Endodermal cell (in vitro differentiated cells): Measurements from ENCODE around the gene GRID1. TPM values are rescaled to one million over a fixed set of nuclear protein-coding genes. Genes with fewer than 3 reads are reported as not detected.

Experiments
- DNase-seq: peaks from one replicate; pipeline ENCODE4 v3.0.0-alpha.2; 2017
- H3K27ac ChIP-seq: 2 replicates; pipeline ENCODE4 v1.5.1; 2013; ENCODE audit warnings: mild to moderate bottlenecking, low read depth, low read length, moderate library complexity
- H3K27me3 ChIP-seq: 2 replicates; pipeline ENCODE4 v1.6.1; 2013; ENCODE audit warnings: mild to moderate bottlenecking, low read length, moderate library complexity; ENCODE audit not compliant: insufficient read depth, control insufficient read depth, poor library complexity, severe bottlenecking
- H3K36me3 ChIP-seq: 2 replicates; pipeline ENCODE4 v1.7.0; 2013; ENCODE audit warnings: mild to moderate bottlenecking, low read length, moderate library complexity; ENCODE audit not compliant: control insufficient read depth, insufficient read depth
- H3K4me1 ChIP-seq: one replicate; pipeline ENCODE4 v1.7.0; 2013; ENCODE audit warnings: low read length; ENCODE audit not compliant: control insufficient read depth, insufficient read depth
- H3K4me3 ChIP-seq: 2 replicates; pipeline ENCODE4 v1.5.1; 2013; ENCODE audit warnings: mild to moderate bottlenecking, low read length, moderate library complexity
- H3K9ac ChIP-seq: 2 replicates; pipeline ENCODE4 v1.6.1; 2013; ENCODE audit warnings: mild to moderate bottlenecking, low read length, moderate library complexity; ENCODE audit not compliant: poor library complexity, severe bottlenecking; ENCODE audit errors: extremely low read depth
- H3K9me3 ChIP-seq: 2 replicates; pipeline ENCODE4 v1.6.1; 2013; ENCODE audit warnings: mild to moderate bottlenecking, low read length, moderate library complexity; ENCODE audit not compliant: control insufficient read depth
- H3K27ac Mint-ChIP-seq: 2 replicates; pipeline ENCODE4 v1.8.0; 2020; ENCODE audit warnings: mixed read lengths
- H3K27me3 Mint-ChIP-seq: 2 replicates; pipeline ENCODE4 v1.8.0; 2021; ENCODE audit warnings: mild to moderate bottlenecking, mixed read lengths; ENCODE audit not compliant: insufficient read depth
- H3K36me3 Mint-ChIP-seq: 2 replicates; pipeline ENCODE4 v1.8.0; 2020; ENCODE audit warnings: low read depth, mixed read lengths
- H3K4me1 Mint-ChIP-seq: 2 replicates; pipeline ENCODE4 v1.8.0; 2020; ENCODE audit warnings: mixed read lengths
- H3K4me3 Mint-ChIP-seq: 2 replicates; pipeline ENCODE4 v1.8.0; 2020; ENCODE audit warnings: mild to moderate bottlenecking, moderate library complexity, mixed read lengths
- H3K9me3 Mint-ChIP-seq: 2 replicates; pipeline ENCODE4 v1.8.0; 2020; ENCODE audit warnings: mild to moderate bottlenecking, mixed read lengths
- CTCF ChIP-seq: fragments of 200-600 bp; sonication (generic); conservative IDR thresholded peaks from 2 replicates; pipeline ENCODE4 v1.5.0; 2021; ENCODE audit warnings: antibody characterized with exemption, mild to moderate bottlenecking
- WGBS, 2 experiments: methylation state at CpG; one replicate each; pipeline versions ENCODE4 v1.1.5 to v1.1.7; 2013; ENCODE audit warnings: missing lambda C conversion rate in 2 of 2, mixed read lengths in 1 of 2; ENCODE audit not compliant: insufficient coverage in 1 of 2, insufficient read length in 1 of 2; 5-methylcytosine and 5-hydroxymethylcytosine counted together
- total RNA-seq, 2 donors: library from RNA; stranded (reverse); fragmentation: NEBNext Ultra II Directional in 1 of 2; extraction: Animal tissue kit (Norgen Biotek cat#: 25700) in 1 of 2; gene quantifications; 2 replicates in 1 of 2; 3 replicates in 1 of 2; pipeline ENCODE4 v1.2.1, GENCODE V29; 2021

GRID1 gene
- total RNA-seq, 2 donors from 2014 or later, result 0.13 to 0.53 TPM

- no peaks in the 10 kb centered on the region for H3K36me3 Mint-ChIP-seq
- no peaks in the 10 kb centered on the region for H3K4me1 ChIP-seq
- no peaks in the 10 kb centered on the region for H3K9me3 Mint-ChIP-seq
- peaks cover 9% of the 10 kb centered on the region for H3K4me1 Mint-ChIP-seq
- WGBS, 2 experiments, result 79 to 90% methylated on average over 2 to 6 of the region's 7 CpGs
- no peak overlapping the region for H3K27ac Mint-ChIP-seq
- H3K9ac ChIP-seq, result no peak overlapping the region
- no peaks in the 10 kb centered on the region for H3K27me3 Mint-ChIP-seq
- DNase-seq, result no peak
- no peaks in the 10 kb centered on the region for H3K27me3 ChIP-seq
- H3K27ac ChIP-seq, result no peak overlapping the region
- H3K4me3 Mint-ChIP-seq, result no peak overlapping the region
- no peaks in the 10 kb centered on the region for H3K36me3 ChIP-seq
- no peaks in the 10 kb centered on the region for H3K9me3 ChIP-seq
- TF ChIP-seq CTCF, result no peak
- H3K4me3 ChIP-seq, result no peak overlapping the region
Observed at GRCh38 chr10:86221442-86222335, 144.9 kb downstream of the GRID1 start.

DNA sequence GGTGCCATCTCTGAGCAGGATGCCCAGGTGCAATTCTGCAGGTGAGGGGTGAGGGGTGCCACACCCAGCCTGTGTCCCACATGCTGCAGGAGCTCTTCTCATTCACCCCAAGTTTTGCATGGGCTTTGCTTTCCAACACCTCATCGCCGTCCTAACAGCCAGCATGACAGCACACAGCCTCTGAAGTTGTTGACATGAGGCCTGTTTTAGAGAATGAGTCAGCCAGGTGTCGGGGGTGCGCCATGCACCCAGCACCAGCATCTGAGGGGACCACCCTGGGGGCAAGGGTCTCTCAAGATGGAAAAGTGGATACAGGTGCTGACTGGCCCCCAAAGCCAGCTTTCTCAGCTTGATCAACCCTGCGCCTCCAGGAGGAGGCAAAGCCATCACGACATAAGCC lies 146.0 kb downstream of the GRID1 start:
- Mint-ChIP-seq H3K4me1 (peaks cover 9% of the 10 kb centered on the region), H3K36me3 (no peaks in the 10 kb centered on the region), H3K9me3 (no peaks in the 10 kb centered on the region), H3K27me3 (no peaks in the 10 kb centered on the region), H3K4me3 (no peak overlapping the region), H3K27ac (no peak overlapping the region)
- no peaks in the 10 kb centered on the region for H3K4me1 ChIP-seq
- 94 to 100% methylated on average over 2 to 6 of the region's 6 CpGs for WGBS, 2 experiments
- no peaks in the 10 kb centered on the region for H3K27me3 ChIP-seq
- TF ChIP-seq CTCF, result no peak
- no peak overlapping the region for H3K9ac ChIP-seq
- no peak for DNase-seq
- H3K9me3 ChIP-seq, result no peaks in the 10 kb centered on the region
- no peaks in the 10 kb centered on the region for H3K36me3 ChIP-seq
- H3K27ac ChIP-seq, result no peak overlapping the region
- no peak overlapping the region for H3K4me3 ChIP-seq

GRCh38 chr10:86219271-86219670 lies 147.3 kb downstream of the GRID1 start:
- no peak for TF ChIP-seq CTCF
- Mint-ChIP-seq H3K4me1 (peaks cover 4% of the 10 kb centered on the region), H3K4me3 (no peak overlapping the region), H3K27ac (no peak overlapping the region), H3K36me3 (no peaks in the 10 kb centered on the region), H3K9me3 (no peaks in the 10 kb centered on the region), H3K27me3 (no peaks in the 10 kb centered on the region)
- H3K27ac ChIP-seq, result no peak overlapping the region
- no peaks in the 10 kb centered on the region for H3K4me1 ChIP-seq
- no peaks in the 10 kb centered on the region for H3K36me3 ChIP-seq
- no peak overlapping the region for H3K9ac ChIP-seq
- H3K27me3 ChIP-seq, result no peaks in the 10 kb centered on the region
- no peak for DNase-seq
- H3K4me3 ChIP-seq, result no peak overlapping the region
- 89 to 91% methylated on average over 3 to 7 of the region's 8 CpGs for WGBS, 2 experiments
- H3K9me3 ChIP-seq, result no peaks in the 10 kb centered on the region
